Fibroblast of pulmonary artery (primary cell): ENCODE measurements around the gene PTPN6.

Source experiments
- DNase-seq: peaks from one replicate; pipeline ENCODE4 v3.0.0-alpha.2; 2010; ENCODE audit warnings: low read depth
- H3K4me3 ChIP-seq: replicated peaks from 2 replicates; pipeline ENCODE4 v1.5.1; 2011; ENCODE audit warnings: low read depth, mild to moderate bottlenecking, control low read depth, low read length, moderate library complexity
- CTCF ChIP-seq: IDR thresholded peaks from 2 replicates; pipeline ENCODE4 v1.5.1; 2011; ENCODE audit warnings: mild to moderate bottlenecking, control low read depth, low read length, inconsistent platforms; ENCODE audit errors: missing control alignments

The PTPN6 gene

GRCh38 chr12:6959058-6959804 lies 8.1 kb downstream of the PTPN6 start:
- DNase-seq: no peak
- no peak overlapping the region for H3K4me3 ChIP-seq
- no peak for TF ChIP-seq CTCF

DNA sequence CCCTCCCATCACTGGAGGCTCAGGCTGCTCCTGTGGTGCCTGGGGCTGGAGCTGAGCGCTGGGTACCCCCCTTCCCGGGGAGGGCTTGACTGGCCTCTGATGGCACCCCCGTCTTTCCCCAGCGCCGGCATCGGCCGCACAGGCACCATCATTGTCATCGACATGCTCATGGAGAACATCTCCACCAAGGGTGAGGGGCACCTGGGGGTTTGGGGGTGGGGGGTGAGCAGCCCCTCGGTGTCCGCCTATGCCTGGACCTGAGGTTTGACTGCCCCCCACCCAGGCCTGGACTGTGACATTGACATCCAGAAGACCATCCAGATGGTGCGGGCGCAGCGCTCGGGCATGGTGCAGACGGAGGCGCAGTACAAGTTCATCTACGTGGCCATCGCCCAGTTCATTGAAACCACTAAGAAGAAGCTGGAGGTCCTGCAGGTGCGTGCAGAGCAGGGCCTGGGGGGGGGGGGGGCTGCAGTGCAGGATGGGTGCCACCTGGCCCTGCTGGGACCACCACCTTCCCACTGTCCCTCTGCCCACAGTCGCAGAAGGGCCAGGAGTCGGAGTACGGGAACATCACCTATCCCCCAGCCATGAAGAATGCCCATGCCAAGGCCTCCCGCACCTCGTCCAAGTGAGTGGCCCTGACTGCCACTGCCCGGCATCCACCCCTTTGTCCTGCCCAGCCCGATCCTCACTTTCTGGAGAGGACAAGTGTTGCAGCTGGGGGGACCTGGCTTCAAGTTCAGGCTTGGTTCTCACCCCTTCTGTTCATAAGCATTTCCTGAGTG lies 8.8 kb downstream of the PTPN6 start:
- no peak for TF ChIP-seq CTCF
- no peak overlapping the region for H3K4me3 ChIP-seq
- no peak for DNase-seq

DNA sequence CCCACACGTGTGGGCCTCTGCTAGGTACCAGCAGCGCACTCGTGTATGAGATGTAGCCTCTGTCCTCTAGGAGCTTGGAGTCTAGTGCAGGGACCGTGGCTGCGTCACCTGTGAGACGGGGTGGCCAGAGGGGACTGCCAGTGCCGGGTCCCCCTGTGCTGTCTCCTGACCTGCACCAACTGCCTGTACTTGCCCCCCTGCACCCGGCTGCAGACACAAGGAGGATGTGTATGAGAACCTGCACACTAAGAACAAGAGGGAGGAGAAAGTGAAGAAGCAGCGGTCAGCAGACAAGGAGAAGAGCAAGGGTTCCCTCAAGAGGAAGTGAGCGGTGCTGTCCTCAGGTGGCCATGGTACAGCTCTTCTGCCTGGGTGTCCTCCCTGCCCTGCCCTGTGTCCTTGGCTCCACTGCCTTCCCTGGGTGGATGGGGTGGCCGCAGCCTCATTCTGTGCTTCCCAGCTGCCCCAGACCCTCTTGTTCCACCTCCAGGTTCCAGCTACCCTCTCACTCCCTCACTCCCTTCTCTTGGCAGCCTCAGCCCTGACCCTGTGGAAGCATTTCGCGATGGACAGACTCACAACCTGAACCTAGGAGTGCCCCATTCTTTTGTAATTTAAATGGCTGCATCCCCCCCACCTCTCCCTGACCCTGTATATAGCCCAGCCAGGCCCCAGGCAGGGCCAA lies 9.6 kb downstream of the PTPN6 start:
- no peak overlapping the region for H3K4me3 ChIP-seq
- no peak for TF ChIP-seq CTCF
- peak; percentile 48 for DNase-seq

DNA sequence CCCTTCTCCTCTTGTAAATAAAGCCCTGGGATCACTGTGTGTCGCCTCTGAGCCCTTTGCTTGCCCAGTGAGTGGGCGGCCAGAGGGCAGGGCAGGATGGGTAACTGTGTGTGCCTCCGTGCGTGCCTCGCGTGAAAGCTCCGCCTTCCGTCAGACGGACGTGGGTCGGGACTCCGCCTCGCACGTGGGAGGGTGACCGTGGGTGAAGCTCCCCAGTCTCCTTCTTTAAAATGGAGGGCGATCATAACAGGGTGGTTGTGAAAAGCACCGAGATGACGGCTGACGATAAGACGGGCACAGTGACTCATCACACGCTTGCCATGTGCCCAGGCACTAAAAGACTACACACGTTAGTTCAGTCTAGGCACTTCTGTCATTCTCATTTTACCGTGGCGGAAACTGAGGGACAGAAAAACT lies 10.1 kb downstream of the PTPN6 start:
- no peak for TF ChIP-seq CTCF
- no peak overlapping the region for H3K4me3 ChIP-seq
- peak; percentile 35 for DNase-seq

DNA sequence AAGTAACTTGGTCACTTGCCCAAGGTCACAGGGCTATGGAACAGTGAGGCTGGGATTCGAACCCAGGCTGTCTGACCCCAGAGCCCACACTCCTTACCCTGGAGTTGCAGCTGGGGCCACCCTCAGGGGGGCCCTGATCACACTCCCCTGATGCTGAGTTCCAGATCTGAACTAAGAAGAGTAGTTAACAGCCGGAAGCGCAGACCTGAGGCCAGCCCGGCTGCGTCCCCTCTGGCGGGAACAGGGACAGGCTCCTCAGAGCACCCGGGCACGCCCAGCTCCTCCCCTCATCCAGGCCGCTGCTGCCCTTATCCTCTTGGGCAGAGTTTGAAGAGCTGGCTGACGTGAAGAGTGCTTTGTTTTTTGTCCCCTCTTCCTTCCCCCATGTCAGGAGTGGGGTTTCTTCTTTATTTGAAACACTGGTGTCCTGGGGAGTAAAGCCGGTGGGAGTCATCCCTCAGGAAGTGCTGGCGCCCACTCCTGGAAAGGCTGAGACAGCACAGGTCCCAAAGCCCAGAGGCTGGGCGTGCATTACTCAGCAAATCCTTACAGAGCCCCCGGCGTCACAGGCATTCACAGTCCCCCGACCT lies 10.6 kb downstream of the PTPN6 start:
- peak; percentile 77 for DNase-seq
- peak overlapping the region; percentile 6 for H3K4me3 ChIP-seq
- peak; percentile 64 for TF ChIP-seq CTCF

DNA sequence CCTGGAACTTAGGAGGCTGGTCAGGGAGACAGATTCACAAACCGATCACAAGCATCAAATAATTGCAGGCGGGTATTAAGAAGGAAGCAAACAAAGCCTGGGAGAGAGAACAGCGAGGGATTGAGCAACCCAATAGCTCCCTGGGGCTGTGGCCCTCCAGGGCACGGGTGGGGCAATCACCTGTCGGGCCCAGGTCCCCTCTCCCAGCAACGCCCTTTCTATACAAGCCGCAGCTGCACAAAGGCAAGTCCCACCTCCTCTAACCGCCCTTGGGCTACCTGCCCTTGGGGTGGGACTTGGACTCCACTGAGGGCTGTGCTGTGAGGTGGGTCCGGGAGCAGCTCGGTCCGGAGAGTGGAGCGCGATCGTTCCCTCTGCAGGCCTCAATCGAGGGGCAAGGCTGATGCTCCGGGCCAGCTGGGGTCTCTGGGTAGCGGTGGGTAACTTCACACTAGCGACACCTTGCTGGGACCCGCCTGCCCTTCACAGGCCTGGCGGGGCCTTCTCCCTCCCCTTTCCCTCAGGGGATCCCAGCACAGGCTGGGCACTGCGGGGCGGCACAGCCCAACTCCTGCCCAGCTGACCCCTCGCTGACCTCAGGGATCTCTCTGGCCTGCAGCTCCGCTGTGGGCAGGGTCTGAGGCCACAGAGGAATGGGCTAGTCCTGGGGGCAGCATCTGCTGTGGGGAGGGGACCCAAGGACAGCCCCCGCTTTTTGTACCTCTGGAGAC lies 11.3 kb downstream of the PTPN6 start:
- DNase-seq: no peak
- no peak overlapping the region for H3K4me3 ChIP-seq

More for the DNA sequence above, 11.3 kb downstream of the PTPN6 start:
- no peak for TF ChIP-seq CTCF
